HG03025 (cell line): ENCODE data around the gene SPDYE4.
"Not testable (repeated sequence)": the region's sequence is repeated elsewhere in the genome, so short reads cannot be mapped to it uniquely, and the experiment has no call there.

Experiments
- ATAC-seq: cut with Tn5 transposase; IDR thresholded peaks from one replicate; pipeline ENCODE4 v1.9.1; 2021; ENCODE audit warnings: mild to moderate bottlenecking, moderate library complexity; ENCODE audit not compliant: unreplicated experiment, low FRiP score

The SPDYE4 gene, protein sequence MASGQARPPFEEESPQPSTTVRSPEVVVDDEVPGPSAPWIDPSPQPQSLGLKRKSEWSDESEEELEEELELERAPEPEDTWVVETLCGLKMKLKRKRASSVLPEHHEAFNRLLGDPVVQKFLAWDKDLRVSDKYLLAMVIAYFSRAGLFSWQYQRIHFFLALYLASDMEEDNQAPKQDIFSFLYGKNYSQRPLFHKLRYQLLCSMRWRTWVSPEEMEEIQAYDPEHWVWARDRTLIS

DNA sequence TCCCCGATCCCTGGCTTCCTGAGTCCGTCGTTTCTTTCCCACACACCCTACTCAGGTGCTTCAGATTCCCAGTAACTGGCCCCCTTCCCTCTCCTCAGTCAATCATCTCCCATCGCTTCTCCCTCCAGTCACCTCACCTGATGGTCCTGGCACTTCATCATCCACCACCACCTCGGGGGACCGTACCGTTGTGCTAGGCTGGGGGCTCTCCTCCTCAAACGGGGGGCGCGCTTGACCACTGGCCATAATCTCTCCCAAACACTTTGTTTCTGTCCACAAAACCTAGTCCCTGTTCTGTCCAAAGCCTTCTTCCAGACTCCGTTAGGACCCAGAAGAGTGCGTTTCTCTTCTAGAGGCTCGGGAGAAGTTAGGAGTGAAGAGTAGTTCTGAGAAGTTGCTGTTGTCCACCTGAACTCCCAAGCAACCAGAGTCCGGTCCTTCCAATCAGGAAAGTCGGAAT, at the start of gene SPDYE4:
Gene SPDYE4, minus strand, starts transcription at position 410 of the 460 bp plus-strand sequence. Its CDS starts 164 bp downstream, at position 246.
- no peak for ATAC-seq

DNA sequence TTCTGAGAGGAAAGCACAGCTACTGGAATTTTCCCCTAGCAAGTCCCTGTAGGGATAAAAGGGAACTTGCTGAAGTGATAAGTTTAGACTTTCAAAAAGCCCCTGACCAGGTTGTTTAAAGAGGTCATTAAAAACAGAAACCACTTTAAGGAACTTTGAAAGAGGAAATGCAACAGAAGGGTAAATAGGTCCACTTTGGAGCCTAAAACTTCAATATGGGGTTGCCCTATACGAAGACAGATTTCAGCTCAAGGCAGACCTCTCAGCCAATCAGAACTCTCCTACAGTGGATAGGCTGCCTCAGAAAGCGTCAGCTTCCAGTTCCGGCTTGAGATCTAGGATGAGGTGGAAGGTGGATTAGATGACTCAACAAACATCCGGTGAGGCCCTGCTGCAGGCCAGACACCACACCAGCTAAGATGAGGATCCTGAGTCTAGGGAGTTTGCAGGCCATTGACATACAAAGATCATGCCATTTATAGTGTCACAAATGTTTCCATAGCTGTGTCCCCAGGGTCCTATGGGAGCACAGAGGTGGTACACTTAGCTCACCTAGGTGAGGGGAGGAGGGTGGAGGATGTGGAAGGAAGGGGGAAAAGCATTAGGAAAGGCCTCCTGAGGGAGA, 48.7 kb upstream of the SPDYE4 start:
- ATAC-seq: peak; percentile 74

DNA sequence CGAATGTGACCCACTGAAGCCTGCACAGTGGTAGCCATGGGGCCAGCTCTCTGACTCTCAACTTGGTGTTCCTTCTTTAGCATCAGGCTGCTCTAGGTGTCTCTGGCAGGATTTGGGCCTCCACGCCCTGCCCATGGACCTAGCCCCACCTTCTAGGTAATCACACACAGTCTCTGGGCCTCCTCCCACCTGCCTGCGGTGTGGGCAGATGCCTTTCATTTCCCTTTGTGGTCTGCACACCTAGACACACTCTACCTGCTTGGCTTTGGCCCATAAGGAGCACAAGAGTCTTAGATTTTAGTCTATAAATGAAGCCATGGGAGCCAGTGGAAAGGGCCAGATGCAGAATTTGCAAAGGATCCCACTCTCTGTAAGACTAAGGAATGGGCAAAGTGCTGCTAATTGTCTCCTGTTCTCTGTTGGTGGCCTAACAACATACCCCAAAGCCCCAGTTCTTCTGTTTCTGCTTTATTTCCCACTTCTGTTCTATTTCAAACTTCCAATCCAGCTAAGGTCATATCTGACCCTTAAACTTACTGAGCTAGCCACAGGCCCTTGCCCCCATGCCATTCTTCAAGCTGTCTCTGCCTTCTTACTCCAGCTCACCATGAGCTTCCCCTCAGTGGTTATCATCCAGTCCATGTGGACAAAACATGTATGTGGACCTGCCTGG, 48.0 kb upstream of the SPDYE4 start:
- ATAC-seq: peak; percentile 33

DNA sequence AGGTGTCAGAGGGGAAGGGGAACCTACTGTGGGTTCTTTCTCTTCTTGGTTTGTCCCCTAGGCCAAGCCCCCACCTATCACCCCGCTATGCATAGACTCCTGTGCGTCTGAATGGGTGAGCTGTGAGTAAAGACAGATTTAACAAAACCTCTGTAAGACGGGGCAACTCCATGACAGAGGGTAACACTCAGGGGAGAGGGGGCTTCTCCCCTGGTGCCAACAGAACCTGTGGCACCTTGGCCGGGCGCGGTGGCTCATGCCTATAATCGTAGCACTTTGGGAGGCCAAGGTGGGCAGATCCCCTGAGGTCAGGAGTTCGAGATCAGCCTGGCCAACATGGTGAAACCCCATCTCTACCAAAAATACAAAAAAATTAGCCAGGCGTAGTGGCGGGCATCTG, 47.0 kb upstream of the SPDYE4 start:
- not testable (repeated sequence) for ATAC-seq

DNA sequence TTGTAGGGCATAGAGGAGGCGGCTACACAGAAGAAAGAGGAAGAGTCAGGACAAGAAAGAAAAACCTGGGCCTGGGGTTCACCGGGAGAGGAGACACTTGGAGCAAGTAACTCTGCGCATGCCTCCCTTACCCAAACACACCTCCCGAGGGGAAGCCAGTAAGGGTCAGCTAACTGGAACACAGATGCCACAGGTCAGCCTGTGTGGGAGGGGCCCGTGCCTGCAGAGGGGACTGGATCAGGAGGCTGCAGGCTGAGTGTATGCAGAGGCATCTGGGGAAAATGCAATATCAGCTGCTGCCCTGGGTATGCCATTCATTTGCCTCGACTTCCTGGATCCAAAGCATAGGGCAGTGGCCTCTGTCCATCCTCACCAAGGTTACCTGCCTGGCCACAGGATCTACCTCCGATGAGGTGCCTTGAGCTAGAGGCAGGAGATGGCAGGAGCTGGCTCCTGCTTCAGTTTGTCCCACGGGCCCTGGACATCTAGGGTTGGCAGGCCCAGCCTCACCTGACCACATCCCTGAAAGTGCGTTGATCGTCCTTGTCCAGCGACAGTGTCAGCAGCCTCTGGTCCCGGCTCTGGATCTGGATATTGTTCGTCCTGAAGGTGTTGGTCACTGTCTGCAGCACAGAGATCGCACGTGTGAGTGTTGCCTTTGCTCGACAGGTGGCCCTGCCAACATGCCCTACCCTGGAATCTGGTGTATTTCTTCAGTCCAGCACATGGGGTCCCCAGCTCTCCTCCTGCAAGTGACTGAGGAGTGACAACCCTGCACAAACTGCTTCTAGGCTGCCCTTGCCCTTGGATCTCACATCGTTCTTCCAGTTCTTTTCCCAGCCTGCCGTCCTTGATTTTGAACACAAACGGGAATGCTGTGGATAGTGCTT, 45.4 kb upstream of the SPDYE4 start:
- no peak for ATAC-seq

DNA sequence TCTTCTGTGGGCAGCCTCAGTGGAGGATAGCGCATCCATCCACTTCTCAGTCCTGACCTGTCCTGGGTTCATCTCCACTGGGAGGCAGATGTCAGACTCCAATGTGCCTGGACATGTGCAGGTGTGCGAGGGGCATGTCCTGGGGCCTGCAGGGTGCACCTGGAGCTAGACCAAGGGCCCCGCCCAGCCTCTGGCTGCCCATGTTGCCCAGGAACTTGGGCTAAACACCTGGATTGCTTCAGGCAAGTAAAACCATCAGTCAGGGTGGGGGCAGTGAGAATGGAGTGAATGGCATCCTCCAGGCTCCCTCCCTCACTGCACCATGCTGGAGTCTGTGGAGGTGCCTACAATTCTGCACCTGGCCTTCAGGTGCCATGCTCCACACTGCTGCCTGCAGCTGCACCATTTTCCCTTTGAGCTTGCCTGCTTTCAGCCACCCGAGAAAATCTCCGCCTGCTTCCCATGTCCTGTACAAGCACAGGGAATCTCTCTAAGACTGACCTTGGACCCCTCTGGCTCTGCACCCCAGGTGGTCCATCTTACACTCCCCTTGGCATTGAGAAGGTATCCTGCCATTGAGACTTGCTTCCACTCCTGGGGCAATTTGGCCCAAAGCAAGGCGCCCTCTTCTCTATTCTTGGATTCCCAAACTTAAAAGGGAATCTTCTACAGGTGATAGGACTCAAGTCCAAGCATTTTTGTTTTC, 42.9 kb upstream of the SPDYE4 start:
- ATAC-seq: no peak

DNA sequence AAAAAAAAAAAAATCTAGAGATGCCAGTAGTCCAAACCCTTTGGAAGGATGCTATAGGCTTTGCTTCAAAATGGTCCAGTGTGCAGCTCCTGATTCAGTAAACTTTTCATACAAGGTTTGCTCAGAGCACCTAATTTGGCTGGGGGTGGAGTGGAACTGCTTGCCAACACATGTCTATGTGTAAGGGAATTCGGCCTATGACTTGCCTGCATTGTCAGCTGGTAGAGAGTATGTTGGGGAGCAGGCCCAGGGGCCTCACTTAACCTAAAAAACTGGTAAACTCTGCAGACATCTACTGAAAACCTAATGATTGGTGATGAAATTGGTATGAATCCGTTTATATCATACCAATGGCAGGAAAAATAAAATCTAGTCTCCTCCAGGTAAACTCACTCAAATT, 42.3 kb upstream of the SPDYE4 start:
- no peak for ATAC-seq

DNA sequence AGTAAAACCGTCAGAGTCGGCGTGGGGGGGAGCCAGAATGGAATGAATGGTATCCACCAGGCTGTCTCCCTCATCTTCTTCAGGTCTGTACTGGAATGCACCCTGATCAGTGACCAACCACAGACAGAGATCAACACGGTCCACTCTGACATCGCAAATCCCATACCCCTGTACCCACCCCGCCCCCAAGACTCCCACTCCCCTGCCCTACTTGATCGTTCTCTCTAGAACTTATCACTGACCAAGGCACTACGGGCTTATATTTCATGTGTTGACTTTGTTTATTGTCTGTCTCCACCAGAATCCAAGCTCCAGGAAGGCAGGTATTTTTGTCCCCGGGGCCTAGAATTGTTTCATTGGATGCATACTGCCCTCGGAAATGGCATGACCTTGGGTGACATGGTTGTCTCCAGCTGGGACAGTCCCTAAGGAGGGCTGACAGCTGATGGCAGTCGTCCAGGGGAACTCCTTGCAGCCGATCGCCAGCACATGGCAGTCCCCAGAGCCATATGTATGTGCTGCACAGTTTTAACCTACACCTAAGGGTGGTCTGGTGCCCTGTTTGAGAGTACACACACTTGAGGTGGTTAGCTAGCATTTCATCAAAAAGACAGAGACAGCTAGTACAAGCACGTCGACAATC, 41.3 kb upstream of the SPDYE4 start:
- ATAC-seq: no peak

DNA sequence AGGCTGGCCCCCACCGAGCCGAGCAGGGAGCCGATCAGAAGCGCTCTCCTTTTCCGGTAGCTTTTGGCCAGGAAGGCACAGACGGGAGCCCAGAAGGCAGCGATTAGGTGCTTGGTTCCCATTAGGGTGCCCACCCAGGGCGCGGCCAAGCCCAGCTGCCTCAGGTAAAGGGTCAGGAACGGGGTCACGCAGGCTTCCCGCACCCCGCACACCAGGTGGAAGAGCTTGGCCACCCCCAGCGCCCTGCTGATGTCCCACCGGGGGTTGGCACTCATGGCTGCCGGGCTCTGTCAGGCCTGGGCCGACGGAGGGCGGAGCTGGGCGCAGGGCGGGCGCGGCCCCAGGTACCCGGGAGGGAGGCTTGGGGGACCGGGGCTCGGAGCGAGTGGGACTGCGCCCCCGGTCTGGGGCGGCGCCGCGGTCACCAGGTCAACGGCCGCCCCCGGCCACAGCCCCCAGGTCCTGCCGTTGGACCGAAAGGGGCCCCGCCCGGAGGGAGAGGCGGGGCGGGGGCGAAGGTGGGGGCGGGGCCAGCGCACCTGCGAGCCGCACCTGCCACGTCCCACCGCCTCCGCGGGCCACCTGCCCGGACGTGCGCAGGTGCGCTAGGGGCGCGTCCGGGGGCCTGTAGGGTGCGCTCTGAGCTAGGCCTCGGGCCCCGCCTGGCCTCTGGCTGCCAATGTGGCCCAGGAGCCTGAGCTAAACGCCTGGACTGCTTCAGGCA, 40.7 kb upstream of the SPDYE4 start, which contains the start of gene MFSD6L:
Gene MFSD6L, minus strand, starts transcription at position 520 of the 724 bp plus-strand sequence. Its CDS starts 245 bp downstream, at position 275.
- ATAC-seq: no peak

DNA sequence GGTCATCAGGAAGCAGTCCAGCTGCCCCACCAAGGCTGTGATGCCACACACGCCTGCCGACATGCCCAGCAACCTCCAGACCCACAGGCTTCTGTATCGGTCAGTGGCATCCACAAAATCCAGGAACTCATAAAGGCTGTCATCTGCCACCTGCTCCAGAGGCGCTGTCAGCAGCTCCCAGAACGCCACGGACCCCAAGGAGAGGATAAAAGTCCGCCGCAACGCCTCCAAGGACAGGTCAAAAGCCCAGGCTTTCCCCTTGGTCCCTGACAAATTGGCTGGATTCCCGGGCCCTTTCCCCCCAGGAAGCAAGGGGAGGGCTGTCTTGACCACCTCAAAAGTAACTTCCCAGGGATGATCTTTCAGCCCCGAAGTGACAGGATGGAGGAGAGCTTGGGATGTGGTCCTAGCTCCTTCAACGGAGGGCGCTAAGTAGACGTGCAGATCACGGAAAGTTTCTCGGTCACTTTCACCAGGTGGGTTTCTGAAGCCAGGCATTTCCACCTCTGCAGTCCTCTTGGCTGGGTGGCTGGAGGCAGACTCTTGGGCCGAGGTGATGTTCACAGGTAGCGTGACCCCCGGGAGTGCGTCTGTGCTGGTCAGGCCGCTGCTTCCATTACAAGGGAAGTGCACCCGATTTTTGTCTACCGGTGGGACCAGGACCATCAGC, 40.0 kb upstream of the SPDYE4 start:
- no peak for ATAC-seq

DNA sequence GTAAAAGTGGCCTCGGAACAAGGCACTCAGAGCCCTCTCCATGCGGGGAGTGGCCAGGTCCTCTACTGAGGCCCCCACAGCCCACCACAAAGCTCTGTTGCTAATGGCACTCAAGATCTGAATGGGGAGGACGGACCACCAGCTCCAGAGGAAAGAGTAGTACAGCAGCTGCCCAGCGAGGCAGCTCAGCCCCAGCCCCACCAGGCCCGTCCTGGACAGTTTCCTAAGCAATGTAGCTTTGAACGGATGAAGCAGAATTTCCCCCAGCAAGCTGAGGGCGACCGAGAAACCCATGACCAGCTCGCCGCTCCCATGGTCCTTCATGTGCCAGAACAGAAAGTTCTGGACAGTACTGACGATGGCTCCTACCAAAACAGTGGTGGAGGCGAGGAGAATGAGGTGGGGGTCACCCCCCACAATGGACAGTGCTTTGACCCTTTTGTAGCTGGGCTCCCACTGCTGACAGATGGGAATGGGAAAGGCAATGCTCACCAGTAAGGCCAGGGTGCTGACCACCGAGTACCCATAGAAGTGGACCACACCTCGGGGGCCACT, 39.4 kb upstream of the SPDYE4 start:
- no peak for ATAC-seq

DNA sequence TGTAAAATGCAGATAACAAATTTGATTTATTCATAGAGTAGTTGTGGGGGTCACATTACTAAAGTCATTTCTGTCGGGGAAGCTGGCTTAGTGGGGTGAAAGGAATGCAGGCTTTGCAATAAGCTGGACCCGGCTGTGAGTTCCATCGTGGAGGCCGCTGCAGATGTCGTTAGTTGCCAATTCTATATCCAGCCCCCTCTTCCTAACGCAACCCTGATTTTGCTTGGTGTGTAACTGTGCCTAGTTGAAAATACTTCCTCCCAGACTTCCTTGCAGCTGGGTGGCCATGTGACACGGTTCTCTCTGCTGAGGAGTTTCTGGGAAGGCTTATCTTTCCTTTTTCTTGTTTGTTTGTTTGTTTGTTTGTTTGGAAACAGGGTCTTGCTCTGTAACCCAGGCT, 36.3 kb upstream of the SPDYE4 start:
- no peak for ATAC-seq

DNA sequence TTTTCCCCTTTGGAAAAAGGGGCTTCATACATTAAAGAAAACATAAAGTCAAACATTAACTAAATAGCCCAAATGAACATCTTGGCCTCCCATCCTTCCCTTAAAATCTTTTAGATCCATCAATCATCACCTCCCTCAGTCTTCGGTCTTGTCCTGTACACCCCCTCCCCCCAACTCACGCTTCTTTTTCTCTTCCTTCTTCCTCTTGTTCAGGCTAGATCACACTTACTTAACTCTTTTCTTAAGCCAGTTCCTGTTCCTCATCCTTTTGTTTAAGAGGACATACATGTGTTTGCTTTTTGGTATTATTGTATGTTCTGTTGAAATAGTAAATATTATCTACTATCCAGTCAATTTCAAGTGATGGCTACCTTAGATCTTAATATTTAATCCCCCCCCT, 35.3 kb upstream of the SPDYE4 start:
- no peak for ATAC-seq

DNA sequence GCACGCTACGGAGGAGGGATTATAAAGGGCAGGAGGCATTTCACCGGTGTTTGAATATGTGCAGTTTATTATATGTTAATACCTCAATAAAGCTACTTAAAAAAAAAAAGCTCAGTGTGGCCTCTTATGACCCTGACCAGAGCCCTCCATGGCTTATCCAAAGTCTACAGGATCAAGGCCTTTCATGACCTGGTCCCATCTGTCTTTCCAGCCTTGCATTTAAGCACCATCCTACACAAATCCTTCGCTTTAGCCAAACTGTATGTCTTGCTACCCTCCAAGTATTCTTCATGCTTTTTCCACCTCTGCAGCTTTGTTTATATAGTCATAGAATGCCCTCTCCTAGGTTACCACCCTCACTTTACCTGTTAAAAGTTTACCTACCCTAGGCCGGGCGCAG, 34.3 kb upstream of the SPDYE4 start:
- ATAC-seq: no peak

DNA sequence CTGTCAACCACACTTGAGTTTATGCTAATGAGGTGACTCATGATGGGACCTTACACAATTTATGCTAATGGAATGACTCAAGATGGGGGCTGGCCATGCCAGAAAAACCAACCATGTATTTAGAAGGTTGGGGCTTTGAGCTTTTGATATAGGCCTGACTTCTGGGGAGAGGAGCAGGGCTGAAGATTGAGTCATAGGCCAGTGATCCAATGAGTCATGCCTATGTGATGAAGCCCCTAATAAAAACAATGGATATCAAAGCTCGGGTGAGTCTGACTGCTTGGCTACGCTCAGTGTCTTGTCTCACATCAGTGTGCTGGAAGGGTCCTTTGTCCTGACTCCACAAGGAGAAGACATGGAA, 33.5 kb upstream of the SPDYE4 start:
- no peak for ATAC-seq

DNA sequence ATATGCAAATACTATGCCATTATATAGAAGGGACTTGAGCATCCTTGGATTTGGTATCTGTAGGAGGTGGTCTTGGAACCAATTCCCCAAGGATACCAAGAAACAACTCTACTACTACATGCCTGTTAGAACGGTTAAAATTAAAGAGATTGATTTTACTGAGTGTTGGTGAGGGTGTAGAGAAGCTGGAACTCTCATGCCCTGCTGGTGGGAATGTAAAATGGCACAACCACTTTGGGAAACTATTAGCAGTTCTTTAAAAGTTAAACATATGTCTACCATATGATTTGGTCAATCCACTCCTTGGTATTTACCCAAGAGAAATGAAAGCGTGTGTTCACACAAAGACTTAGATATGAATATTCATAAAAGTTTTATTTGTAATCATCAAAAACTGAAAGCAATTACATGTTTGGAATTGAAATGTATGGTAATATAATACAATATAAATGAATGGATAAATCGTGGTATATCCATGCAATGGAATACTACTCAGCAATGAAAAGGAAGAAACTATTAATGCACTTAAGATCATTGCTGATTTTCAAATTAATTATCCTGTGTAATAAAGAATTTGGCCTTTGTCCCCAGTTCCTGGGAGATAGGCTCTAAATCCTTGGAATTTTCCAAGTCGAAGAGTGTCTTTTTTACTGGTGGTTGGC, 33.0 kb upstream of the SPDYE4 start:
- ATAC-seq: no peak

DNA sequence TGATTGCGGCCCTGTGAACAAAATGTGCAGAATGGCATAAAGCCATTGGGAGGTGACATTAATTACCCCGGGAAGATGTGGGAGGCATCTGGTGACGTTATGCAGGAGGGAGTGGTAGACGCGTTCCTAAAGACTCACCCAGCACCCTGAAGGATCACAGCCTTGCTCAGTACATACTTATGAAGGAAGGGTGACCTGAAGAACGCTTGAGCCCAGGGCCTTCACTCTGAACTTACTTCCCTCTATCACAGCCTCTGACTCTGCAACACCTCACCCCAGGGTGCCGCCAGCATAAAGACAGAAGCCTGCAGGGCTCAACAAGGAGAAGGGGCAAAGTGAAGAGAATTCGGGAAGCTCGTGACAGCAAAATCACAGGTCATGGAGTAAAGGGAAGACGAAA, 31.4 kb upstream of the SPDYE4 start:
- ATAC-seq: no peak

DNA sequence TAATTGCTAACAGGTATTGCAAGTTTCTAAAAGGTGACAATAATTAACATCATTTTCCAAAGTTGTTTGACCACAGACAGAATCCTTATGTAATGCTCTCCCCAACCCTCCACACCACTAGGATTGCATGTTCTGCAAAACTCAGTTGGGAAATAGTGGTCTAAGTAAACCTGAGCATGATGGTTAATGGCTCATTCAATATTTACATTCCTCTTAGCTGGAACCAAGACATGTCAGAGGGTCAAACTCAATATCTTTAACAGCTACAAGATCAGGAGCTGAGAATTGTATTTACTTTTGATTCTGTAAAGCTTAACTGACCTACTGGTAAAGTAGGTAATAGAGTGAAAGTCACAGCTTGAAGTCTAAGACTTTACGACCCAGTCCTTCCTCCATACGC, 30.7 kb upstream of the SPDYE4 start:
- no peak for ATAC-seq
